DOHH2 (cell line): ENCODE measurements around the gene RBBP8.

Experiments used
- H3F3A ChIP-seq: fragments of 200-600 bp; sonication (generic), shearing (Covaris generic); 2 replicates; pipeline ENCODE4 v1.6.0; 2016; ENCODE audit warnings: antibody characterized with exemption, mild to moderate bottlenecking; ENCODE audit not compliant: control insufficient read depth, insufficient read depth
- H3K27ac ChIP-seq: fragments of 200-600 bp; sonication (generic); 2 replicates; pipeline ENCODE4 v1.5.1; 2014; ENCODE audit warnings: low read depth, mild to moderate bottlenecking, low read length, moderate library complexity
- H3K27me3 ChIP-seq: fragments of 200-600 bp; sonication (generic); 2 replicates; pipeline ENCODE4 v1.6.1; 2014; ENCODE audit warnings: mild to moderate bottlenecking, low read length, mixed read lengths; ENCODE audit not compliant: control insufficient read depth
- H3K36me3 ChIP-seq: fragments of 200-600 bp; sonication (generic); 2 replicates; pipeline ENCODE4 v1.6.1; 2014; ENCODE audit warnings: mild to moderate bottlenecking, low read length, moderate library complexity, mixed read lengths; ENCODE audit not compliant: control insufficient read depth
- H3K4me1 ChIP-seq: fragments of 200-600 bp; sonication (generic); 2 replicates; pipeline ENCODE4 v1.6.1; 2014; ENCODE audit warnings: mild to moderate bottlenecking, low read length, mixed read lengths; ENCODE audit not compliant: control insufficient read depth
- H3K4me2 ChIP-seq: fragments of 200-600 bp; sonication (generic); 2 replicates; pipeline ENCODE4 v1.6.0; 2014; ENCODE audit warnings: mild to moderate bottlenecking, low read length, moderate library complexity
- H3K4me3 ChIP-seq: fragments of 200-600 bp; sonication (generic); 2 replicates; pipeline ENCODE4 v1.5.1; 2014; ENCODE audit warnings: mild to moderate bottlenecking, low read length, mixed read lengths
- H3K79me2 ChIP-seq: fragments of 200-600 bp; sonication (generic); 2 replicates; pipeline ENCODE4 v1.6.1; 2014; ENCODE audit warnings: mild to moderate bottlenecking, low read length, mixed read lengths; ENCODE audit not compliant: control insufficient read depth
- H3K9me2 ChIP-seq: fragments of 200-600 bp; sonication (generic); replicated peaks from 2 replicates; pipeline ENCODE4 v1.6.1; 2014; ENCODE audit warnings: mild to moderate bottlenecking, low read length, mixed read lengths; ENCODE audit not compliant: control insufficient read depth
- H3K9me3 ChIP-seq: fragments of 200-600 bp; sonication (generic); 2 replicates; pipeline ENCODE4 v1.6.1; 2014; ENCODE audit warnings: antibody characterized with exemption, low read length, mixed read lengths; ENCODE audit not compliant: control insufficient read depth, insufficient read depth
- H4K20me1 ChIP-seq: fragments of 200-600 bp; sonication (generic); 2 replicates; pipeline ENCODE4 v1.6.0; 2014; ENCODE audit warnings: low read depth, mild to moderate bottlenecking, antibody characterized with exemption, low read length, moderate library complexity; ENCODE audit not compliant: control insufficient read depth, insufficient read depth
- CTCF ChIP-seq: fragments of 200-600 bp; sonication (generic); IDR thresholded peaks from one replicate; pipeline ENCODE4 v1.5.1; 2014; ENCODE audit warnings: antibody characterized with exemption, mild to moderate bottlenecking, low read depth, low read length; ENCODE audit not compliant: poor library complexity, severe bottlenecking
- EZH2phosphoT487 ChIP-seq: fragments of 200-600 bp; sonication (generic); IDR thresholded peaks from 2 replicates; pipeline ENCODE4 v1.6.1; 2017; ENCODE audit warnings: borderline replicate concordance, mild to moderate bottlenecking, antibody characterized with exemption, low read length, moderate library complexity, mixed read lengths

The RBBP8 gene

GRCh38 chr18:22977847-22978701 is 44.9 kb downstream of the RBBP8 start:
- Histone ChIP-seq H4K20me1 (no peaks in the 10 kb centered on the region; the same call in 1 of the 2 replicates), H3K4me3 (no peak overlapping the region), H3K36me3 (peaks cover 83% of the 10 kb centered on the region), H3K4me1 (peaks cover 23% of the 10 kb centered on the region), H3K27ac (no peak overlapping the region), H3K9me2 (no peaks in the 10 kb centered on the region), H3K79me2 (peaks cover 3% of the 10 kb centered on the region), H3K27me3 (no peaks in the 10 kb centered on the region), H3K4me2 (no peak overlapping the region), H3K9me3 (no peaks in the 10 kb centered on the region), H3F3A (peaks cover 25% of the 10 kb centered on the region; the same call in 1 of the 2 replicates)
- TF ChIP-seq CTCF (no peak), EZH2phosphoT487 (no peak)

- peaks cover 12% of the 10 kb centered on the region; the same call in 1 of the 2 replicates for H3F3A ChIP-seq
- H3K4me3 ChIP-seq, result no peak overlapping the region
- peaks cover 17% of the 10 kb centered on the region for H3K4me1 ChIP-seq
- peaks cover 3% of the 10 kb centered on the region; the same call in 1 of the 2 replicates for H3K79me2 ChIP-seq
- no peaks in the 10 kb centered on the region for H3K9me2 ChIP-seq
- H3K4me2 ChIP-seq, result no peak overlapping the region
- H3K9me3 ChIP-seq, result no peaks in the 10 kb centered on the region
- H4K20me1 ChIP-seq, result no peaks in the 10 kb centered on the region; the same call in 1 of the 2 replicates
- no peak overlapping the region for H3K27ac ChIP-seq
- peaks cover 78% of the 10 kb centered on the region for H3K36me3 ChIP-seq
- TF ChIP-seq CTCF (no peak), EZH2phosphoT487 (no peak)
- H3K27me3 ChIP-seq, result no peaks in the 10 kb centered on the region
Measured at GRCh38 chr18:22980394-22980793, 47.3 kb downstream of the RBBP8 start.

GRCh38 chr18:22981274-22982133 is 48.4 kb downstream of the RBBP8 start:
- Histone ChIP-seq H3K36me3 (peaks cover 78% of the 10 kb centered on the region), H3K4me1 (peaks cover 14% of the 10 kb centered on the region), H3K4me3 (no peak overlapping the region), H3K4me2 (no peak overlapping the region), H3K27ac (no peak overlapping the region), H3K79me2 (no peaks in the 10 kb centered on the region), H3K9me2 (no peaks in the 10 kb centered on the region), H3K9me3 (no peaks in the 10 kb centered on the region), H4K20me1 (no peaks in the 10 kb centered on the region; the same call in 1 of the 2 replicates), H3F3A (0 out of 2 replicates have a peak, but pooled peaks cover 5% of the 10 kb centered on the region), H3K27me3 (no peaks in the 10 kb centered on the region)
- TF ChIP-seq CTCF, result no peak
- TF ChIP-seq EZH2phosphoT487, result no peak
